ENCODE data around the gene KCNJ10. TPM values are rescaled to one million over a fixed set of nuclear protein-coding genes. Genes with fewer than 3 reads are reported as not detected.

The KCNJ10 gene
- total RNA-seq, 1 donor from 2014 or later, result 1.6 TPM

DNA sequence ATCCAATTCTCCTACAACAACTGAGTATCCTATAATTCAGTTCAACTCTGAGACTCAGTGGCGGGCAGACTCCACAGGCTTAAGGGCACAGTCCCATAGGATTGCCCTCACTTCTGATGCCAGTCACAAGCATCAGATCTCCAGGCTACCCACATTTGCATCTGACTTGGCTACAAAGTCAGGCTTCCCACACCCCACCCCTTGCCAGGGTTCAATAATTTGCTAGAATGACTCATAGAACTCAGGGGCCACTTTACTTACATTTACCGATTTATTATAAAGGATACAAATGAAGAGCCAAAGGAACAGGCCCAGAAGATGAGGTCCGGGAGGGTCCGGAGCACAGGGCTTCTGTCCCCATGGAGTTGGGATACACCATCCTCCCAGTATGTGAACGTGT, 80.0 kb downstream of the KCNJ10 start:
- no peak for DNase-seq

DNA sequence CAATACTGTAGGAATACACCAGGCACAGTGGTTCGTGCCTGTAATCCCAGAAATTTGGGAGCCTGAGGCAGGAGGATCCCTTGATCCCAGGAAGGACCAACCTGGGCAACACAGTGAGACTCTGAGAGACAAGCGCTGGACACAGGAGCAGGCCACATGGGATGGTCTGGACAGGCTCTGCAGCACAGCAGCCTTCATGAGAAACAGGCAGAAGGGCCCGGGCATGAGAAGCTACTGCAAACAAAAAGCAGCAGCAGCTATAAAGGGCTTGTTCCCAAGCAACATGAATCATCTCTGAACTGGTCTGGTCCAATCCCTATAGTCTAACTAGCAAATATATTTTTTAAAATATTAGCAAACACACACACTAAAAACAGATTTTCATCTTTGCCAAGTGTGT, 80.4 kb downstream of the KCNJ10 start:
- no peak for DNase-seq

DNA sequence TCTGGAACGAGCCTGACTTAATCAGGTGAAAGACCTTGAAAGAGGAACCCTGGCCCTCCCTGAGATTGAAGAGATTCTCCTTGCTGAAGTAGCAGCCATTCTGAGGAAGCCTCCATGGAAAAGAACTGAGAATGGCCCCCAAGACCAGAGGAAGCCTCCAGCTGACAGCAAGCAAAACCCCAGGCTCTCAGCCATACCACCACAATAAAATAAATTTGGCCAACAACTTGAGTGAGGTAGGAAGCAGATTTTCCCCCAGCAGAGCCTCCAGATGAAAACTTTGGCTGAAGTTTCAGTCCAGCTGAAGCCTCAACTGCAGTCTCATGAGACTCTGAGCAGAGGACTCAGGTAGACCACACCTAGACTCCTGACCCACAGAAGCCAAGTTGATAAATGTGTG, 82.0 kb downstream of the KCNJ10 start:
- DNase-seq, result no peak

DNA sequence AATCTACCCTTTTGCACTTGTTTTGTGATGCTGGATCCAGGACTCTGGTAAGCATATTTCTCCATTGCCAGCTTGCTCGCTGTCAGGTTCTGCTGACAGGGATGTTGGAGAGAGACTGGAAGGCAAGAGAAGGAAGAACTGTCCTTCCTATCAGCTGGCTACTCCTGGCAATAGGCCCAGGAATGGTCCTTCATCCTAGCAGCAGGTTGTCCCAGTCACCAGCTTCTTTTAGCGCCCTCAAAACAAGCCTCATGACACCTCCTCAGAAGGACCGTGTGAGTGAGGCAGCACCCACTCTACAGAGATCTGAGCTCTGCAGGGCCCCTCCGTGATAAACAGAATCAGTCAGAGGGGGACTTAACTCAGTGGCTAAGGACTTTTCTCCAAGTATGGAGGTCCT, 82.8 kb downstream of the KCNJ10 start:
- no peak for DNase-seq

DNA sequence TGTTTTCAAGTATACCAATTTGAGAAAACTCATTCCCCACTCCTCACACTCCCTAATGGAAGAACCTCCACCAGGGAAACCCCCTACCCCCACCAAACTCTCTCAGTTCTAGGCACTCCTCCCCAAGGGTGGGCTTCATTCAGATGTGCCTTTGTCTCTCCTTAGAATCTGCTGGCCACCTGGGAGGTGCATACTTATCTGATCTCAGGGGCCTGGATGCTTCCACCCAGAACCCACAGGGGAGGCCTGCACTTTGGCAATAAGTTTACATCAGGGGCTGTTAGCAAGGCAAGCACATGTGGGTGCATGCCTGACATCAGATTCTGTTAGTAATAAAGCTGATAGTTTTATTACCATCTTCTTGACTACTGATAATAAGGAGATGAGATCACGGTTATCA, 83.4 kb downstream of the KCNJ10 start:
- no peak for DNase-seq

DNA sequence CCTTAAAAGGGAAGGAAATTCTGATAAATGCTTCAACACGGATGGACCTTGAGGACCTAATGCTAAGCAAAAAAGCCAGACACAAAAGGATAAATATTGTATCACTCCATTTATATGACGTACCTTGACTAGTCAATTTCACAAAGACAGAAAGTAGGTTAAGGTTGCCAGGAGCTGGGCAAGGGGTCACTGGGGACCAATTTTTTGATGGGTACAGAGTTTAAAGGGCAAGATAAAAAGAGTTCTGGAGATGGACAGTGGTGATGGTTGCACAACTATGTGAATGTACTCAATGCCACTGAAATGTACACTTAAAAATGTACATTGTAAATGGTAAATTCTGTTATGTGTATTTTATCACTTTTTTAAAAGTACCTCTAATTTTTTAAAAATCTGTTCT, 83.9 kb downstream of the KCNJ10 start:
- DNase-seq, result no peak

DNA sequence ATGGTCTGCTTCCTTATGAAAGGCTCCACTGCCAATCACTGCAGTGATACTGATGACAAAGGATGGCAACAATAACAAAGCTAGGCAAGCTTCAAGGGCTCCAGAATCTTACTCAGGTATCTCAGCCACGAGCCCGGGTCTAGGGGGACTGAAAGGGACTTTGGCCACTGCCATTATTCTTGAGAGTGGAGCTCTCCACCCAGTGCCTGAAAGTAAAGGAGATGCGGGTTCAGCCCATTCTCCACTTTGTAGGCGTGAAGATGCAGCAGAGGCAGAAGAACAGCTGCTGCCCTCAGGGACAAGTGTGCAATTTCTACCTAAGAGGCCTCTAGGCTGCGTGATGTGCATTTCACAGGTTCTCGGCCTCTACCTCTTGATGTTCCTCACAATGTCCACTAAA, 84.5 kb downstream of the KCNJ10 start:
- no peak for DNase-seq

DNA sequence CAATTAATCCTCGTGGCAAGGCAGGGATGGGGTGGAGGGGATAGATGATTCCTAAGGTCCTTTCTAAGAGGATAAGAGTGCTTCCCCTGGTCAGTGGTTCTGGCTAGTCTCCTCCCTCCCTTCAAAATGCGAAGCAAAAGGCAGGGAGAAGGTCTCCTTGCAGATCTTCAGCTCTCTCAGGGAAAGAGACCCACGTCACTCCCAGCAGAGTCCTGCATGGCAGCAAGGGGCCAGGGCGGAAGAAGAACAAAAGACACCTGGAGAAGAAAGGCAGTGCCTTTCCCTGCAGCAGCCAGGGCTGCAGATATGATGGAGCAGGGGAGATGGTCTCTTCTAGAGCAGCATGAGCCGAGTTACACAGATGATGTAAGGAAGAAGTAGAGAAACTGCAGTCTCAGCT, 86.3 kb downstream of the KCNJ10 start:
- DNase-seq, result no peak

DNA sequence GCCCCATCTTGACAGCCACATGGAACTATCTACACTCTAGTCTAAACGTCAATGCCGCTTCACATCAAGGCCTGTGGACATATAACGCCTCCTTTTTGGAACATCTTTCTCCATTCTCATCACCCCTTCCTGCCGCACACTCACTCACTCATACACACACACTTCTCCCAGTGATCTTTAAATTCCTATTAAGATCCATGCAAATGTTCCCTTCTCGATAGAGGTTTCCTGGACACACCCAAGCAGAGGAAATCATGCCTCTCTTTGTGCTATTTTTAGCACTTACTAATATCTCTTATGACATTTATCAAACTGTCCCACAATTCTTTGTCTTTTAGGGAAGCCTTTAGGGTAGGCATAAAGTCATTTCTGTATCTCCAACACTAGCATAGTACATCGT, 87.7 kb downstream of the KCNJ10 start:
- no peak for DNase-seq

DNA sequence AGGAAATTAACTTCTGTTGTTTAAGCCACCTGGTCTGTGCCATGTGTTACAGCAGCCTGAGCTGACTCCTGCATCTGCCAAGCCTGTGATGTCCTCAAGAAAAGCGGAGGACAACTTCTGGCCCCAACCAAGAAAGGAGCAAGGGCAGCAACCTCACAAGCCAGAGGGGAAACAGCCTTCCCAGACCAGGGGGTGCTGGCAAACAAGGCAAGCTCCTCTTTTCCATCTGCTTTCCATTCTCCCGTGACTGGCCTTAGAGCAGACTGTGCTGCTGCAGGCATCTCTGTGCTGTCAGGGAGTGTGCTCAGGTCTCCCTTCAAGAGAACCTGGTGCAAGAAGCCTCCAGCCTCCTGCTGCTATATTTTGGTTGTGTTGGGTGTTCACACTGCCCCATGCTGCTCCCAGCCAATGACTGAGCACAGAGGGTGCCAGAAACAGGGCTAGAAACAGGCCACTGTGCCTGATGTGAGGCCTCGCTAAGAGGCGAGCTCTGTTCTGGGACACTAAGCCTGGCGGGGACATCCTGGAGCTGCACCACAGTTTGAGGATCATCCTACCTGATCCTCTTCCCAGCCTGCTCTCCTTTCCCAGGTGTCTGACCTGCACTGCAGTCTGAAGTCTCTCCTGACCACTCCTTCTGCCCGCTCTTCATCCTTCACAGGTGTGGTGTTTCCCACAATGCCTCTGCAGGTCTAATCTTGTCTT, 88.5 kb downstream of the KCNJ10 start:
- DNase-seq, result no peak

DNA sequence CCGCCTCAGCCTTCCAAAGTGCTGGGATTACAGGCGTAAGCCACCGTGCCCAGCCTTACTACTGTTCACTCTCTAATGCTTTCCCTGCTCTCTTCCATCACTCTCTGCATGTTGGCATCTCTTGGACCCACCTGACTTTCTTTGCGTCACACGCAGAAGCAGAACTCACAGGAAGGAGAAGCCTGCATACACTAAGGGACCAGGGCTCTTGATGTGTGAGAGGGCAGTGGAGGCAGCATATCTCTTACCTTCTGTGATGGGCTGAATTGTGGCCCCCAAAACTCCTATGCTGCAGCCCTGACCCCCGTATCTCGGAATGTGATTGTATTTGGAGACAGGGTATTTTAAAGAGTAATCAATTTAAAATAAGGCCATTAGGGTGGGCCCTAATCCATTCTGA, 89.2 kb downstream of the KCNJ10 start:
- no peak for DNase-seq

DNA sequence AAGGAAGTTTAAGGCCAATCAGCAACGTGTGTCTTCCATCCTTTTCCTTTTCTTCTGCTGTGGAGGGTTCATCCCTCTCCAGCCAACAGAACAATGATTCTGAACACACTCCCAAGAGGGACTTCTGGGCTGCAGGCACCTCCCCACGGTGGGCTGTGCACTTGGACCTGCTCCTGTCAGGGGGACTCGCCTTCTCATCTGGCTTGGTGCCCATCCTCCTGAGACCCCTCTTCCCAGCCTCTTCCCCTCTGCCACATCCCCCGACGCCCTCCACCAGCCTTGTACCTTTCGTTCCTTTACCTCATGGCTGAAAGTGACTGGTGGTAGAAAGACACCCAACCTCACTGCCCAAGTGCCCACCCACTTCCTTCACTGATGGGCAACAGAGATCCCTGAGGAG, 89.9 kb downstream of the KCNJ10 start:
- DNase-seq, result no peak

DNA sequence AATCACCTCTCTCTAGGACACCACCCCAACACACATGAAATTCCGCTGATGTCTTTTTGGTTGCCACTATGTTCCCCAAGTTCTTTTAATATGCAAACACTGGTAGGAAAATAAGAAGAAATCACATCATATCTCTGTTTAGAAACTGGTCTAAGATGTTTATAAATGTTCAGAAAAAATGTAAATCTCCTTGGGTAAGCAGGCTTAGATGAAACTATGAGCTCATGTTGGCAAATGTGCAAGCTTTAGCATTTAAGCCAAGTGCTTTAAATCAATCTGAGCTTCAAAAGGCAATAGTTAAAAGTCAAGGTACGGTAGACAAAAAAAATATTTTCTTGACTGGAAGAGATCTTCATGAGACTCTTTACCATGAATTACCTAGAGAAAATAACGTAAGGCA, 90.7 kb downstream of the KCNJ10 start:
- no peak for DNase-seq

DNA sequence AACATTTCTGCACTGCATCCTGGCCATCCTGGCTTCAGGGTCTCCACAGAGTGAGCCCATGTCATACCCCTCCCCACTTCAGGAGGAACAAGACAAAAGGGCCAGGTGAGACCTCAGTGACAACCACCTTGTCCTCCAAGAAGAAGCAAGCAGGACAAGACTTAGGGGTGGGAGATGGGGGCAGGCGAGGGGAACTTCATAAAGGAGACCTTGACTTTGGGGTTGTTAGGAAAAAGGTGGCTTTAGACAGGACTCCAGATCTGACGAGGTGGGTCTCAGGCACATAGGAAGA, 91.9 kb downstream of the KCNJ10 start:
- no peak for DNase-seq

DNA sequence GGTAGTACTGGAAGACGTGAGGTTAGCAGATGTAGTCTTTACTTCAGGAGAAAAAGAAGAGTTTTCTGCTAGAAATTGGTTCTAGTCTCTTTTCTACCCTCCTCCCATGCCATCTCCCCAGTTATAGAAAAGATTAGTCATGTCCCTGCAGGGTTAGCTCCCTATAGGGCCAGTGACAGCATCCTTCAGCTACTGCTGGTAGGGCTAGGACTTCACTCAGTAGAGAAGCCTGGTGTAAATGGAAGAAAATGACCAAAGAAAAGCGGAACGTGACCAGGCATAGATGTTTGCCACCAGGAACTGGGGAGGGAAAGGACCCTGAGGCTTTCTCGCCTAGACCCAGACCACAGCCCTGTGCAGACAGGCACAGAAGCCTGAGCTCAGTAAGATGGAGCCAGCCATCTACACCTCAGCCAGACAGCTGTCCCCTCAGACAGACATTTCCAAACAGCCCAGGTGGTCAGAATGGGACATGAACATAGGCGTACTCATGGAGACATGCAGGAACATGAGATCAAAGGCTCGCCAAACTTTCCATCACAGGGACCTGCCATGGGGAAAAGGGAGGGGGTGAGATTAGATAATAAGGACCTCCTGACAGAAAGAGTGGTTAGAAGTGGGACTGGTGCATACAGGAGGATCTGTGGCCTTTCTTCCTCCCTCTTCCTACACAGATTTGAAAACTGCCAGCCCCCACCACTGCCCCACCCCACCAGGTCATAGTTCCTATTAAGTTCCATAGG, 92.4 kb downstream of the KCNJ10 start:
- no peak for DNase-seq

DNA sequence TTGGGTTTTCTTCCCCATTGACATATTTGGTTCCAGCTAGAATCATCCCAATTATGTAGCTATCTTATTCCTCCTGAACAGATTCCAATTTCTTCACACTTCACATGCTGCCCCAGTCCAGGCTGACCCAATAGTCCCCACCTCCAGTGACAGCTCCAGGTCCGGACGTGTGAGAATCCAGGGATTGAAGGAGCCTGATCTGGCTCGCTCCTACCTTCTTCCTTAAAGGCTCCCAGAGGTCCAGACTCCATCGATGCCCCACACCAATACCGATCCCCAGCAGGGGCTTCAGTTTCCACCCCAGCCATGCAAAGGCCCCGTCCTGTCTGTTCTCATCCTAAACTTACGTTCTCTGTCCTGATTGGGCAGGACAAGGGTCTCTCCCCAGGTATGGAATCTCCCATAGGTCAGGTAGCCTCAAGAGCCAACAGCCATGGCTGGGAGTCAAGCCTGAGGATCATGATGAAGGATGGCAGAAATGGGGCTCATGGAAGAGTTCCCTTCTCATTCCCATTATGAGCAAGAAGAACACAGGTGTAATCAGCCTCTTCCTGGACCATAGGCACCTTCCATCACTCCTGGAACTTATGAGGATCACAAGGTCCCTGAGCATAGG, 95.5 kb downstream of the KCNJ10 start:
- no peak for DNase-seq

DNA sequence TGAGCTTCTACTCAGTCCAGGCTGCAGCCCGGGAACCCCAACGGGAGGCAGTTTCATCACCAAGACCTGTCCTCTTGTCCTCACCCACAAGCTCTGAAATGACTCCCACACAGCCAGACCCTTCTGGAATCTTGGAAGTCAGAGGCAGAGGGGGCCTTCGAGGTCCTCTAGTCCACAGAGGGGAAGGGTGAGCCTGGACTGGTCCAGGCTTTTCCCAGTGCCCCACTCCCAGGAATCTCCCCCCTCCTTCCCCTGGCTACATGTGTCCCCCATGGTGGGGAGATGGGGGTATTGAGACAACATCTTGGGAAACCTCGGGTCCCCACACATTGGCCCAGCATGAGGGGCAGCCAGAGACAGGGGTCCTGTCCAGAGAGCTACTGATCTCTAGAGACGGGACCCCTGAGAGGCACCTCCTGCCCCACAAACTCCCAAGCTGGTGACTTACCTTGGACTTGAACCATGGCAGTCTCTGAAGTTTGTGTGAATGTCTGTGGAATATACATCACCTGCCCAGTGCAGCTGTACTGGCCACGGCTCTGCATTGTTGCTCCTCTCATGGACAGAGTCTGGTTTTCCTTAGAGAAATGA, 96.5 kb downstream of the KCNJ10 start:
- DNase-seq, result no peak

DNA sequence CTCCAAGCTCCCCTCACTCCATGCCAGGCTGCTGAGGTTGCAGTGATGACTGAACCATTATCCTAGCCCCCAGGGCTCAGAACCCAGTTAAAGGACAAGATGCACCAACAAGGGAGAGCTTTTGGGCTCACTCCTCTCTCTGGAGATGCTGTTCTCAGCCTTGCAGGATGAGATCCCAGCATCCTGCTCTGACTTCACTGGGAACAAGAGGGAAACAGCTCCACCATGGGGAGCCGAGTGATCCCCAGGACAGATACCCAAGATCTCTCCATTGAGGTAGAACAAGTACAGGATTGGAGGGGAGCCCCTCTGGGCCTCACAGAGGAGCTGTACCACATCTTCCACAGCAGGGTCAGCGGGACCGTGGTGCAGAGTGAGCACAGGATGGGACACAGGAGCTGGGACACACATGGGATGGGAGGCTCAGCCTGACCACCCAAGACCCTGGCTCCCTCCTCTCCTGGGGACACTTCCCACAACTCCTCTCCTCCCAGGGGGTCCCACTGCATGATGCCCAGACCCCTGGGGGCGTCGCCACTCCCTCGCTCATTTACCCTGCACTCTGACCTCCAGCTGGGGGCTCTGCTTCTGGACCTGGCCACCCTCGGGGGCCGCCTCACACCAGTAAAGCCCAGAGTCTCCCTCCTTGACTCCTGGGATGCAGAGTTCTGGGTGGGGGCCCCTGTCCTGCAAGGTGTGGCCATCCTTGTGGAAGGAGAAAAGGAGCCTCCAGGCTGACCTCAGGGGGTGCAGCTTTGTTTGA, 97.3 kb downstream of the KCNJ10 start:
- DNase-seq, result no peak

DNA sequence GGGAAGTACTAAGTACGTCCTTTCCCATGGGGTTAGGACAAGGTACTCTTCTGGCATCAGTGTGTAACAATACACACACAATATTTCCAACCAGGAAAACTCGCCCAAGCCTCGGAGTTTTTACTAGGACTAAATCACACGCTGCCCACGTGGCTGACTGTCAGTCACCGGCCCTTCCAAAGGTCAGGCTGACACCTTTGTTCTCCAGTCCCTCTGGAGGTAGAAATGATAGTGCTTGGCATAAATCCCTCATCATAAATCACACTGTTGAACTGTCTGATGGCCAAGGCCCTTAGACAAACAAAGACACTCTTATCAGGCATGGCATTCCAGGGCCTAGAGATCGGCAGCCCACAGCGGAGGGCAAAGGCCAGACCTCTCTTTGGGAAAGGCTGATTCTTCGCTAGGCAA, 99.0 kb downstream of the KCNJ10 start:
- no peak for DNase-seq

DNA sequence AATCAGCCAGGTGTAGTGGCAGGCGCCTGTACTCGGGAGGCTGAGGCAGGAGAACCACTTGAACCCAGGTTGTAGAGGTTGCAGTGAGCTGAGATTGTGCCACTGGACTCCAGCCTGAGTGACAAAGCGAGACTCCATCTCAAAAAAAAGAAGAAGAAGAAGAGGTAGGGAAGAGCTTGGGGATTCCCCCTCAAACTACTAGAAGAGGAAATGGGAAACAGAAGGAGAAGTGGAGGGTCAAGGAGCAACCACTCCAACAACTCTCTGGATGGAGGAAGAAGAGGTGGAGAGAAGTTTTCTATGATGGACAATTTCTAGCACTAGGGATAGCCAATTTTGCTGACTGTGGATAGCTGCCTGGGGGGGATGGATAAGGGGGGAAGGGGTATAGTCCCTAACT, 101.1 kb downstream of the KCNJ10 start:
- no peak for DNase-seq

DNA sequence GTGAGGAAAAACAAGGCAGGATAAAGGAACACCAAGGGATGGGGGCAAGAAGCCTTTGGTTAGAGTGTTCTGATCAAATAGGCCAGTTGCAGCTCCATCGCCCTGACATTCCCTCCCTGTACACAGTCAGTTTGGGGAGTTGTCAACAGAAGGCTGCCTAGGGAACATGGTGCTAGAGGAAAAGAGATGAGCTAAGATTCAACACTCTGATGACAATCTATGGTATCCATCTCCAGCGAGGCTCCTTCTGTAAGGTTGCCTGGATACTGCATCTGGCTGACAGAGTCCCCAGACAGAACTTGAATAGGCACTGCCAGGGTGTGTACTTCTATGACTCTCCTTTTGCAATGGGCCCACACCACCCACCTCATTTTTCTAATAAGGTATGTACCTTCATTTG, 104.7 kb downstream of the KCNJ10 start:
- DNase-seq, result no peak

DNA sequence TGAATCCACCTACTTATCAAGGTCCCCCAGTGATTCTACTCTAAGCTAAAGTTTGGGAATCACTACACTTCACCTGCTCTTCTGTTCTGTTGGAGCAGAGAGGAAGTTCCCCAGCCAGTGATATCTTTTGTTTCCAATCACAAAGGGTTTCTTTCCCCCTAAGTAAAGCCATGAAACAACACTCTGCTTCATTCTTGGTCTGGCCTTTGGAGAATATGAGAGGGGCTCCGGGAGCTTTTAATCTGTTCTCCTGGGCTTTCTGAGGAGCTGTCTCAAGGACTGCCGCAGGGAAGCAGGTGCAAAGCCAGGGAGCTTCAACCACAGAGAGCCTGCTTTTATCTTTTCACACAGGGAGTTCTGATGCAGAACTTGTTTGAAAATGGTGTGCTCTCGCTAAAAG, 105.8 kb downstream of the KCNJ10 start:
- no peak for DNase-seq

DNA sequence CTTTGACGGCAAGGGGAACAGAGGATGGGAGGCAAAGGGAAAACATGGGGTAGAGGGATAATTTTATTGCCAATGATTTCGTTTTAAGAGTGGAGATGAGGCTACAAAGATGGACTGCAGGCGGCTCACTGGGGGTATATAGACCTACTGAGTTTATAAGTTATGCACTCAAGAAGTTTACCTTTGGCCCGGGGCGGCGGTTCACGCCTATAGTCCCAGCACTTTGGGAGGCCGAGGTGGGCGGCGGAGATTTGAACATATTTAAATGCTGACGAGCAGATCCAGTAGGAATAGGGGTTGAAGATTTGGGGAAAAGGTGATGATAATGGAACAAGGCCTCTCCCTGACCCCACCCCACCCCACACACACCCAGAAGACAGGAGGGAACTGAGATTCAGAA, 107.8 kb downstream of the KCNJ10 start:
- no peak for DNase-seq
